Suppressor macrophage (primary cell): ENCODE data around the gene RNF148.

Experiments
- DNase-seq, 4 experiments: peaks; one replicate each; pipeline ENCODE4 v3.0.0-alpha.2; 2020 to 2022
- total RNA-seq, 17 experiments: gene quantifications; one replicate each; lab custom pipeline; 2026; ENCODE audit warnings: mixed read lengths in 6 of 17, inconsistent platforms in 3 of 17; lab: John Stamatoyannopoulos, UW

RNF148 gene, protein sequence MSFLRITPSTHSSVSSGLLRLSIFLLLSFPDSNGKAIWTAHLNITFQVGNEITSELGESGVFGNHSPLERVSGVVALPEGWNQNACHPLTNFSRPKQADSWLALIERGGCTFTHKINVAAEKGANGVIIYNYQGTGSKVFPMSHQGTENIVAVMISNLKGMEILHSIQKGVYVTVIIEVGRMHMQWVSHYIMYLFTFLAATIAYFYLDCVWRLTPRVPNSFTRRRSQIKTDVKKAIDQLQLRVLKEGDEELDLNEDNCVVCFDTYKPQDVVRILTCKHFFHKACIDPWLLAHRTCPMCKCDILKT
- total RNA-seq: 0 to 0.88 (median 0) reads per million in 17 experiments

DNA sequence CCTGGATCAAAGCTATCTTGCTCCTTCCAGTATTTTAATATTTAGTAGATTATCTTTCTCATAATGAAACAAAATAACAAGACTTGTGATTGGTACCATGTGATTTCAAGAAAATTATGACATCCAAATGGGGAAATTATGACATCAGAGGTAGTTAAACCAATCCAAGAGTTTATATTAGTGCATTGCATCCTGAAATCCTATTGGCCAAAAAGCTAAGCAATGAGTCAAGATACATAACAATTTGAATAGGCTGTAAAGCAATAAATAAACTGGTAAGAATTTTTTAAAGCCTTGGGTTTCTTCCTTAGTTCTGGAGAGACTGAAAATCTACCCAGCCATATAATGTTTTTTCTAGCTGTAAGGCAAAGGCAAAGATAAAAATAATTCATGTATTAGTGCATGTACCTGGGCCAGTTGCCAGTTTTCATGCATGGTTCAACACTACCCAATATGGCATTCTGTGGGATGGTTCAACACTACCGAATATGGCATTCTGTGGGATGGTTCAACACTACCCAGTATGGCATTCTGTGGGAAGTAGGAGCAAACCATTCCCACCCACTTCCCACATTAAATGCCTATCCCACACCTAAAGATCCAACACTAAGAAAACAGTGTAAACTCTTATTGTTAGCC lies at the start of gene RNF148:
Gene RNF148 (minus strand): TSS at position 51 of the 639 bp plus-strand sequence. CDS start 172 bp downstream, outside the sequence.
- no peak for DNase-seq

DNA sequence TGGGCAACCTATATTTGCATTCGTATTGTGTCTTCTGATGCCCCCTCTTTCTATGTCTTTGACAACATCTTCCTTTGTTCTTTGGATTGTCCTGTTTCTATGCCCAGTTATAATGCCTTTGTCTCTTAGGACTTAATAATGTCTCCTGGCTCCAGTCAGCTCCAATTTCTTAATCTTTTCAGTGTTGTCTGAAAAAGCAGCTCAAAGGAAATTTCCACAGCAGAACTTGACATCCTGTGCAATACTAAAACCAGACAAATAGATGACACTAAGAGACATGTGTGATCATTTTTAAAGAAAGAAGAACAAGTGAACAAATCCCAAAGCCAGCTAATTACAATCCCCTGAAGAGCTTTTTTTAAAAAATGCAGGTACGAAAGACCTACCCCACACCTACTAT lies 47.7 kb upstream of the RNF148 start:
- no peak for DNase-seq

DNA sequence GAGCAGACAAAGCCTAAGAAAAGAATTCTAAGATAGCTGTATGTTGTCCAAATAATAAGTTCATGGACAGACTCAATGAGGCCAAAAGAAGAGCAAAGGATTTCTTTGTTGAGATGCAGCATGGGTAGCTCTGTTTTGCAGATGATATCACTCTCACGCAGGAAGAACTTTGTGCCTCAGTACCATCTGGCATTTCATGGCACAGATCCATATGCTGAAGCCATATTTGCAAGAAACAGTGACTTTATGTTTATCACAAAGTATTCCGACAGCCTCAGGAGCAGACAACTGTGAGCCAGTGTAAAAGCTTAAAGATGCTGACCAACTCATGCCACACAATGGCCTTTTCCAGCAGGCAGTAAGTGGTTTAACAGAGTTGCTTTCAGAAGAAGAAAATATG lies 45.5 kb upstream of the RNF148 start:
- no peak for DNase-seq

GRCh38 chr7:122746948-122747347 lies 44.2 kb upstream of the RNF148 start:
- no peak for DNase-seq

- no peak for DNase-seq
Observed at GRCh38 chr7:122743211-122743610, 40.5 kb upstream of the RNF148 start.

GRCh38 chr7:122738947-122739346 lies 36.2 kb upstream of the RNF148 start:
- no peak for DNase-seq

GRCh38 chr7:122736183-122736582 lies 33.5 kb upstream of the RNF148 start:
- DNase-seq: no peak

DNA sequence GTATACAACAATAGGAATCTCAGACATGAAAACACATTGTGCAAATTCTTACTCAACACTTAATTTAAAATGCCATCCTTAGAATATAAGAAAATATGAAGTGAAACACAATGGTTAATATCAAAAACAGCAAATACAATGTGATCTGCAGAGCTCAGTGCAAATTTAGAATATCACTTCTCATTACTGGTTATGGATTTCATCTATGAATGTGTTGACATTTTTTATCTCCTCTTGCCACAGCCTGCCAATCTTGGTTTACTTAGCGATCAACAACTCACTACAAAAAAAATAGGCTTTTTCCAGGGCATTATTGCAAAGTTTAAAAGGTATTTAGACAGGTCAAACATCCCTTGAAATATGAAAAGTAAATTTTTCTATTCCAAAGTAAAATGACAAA lies 25.0 kb upstream of the RNF148 start:
- no peak for DNase-seq

GRCh38 chr7:122727354-122727753 lies 24.6 kb upstream of the RNF148 start:
- no peak for DNase-seq

DNA sequence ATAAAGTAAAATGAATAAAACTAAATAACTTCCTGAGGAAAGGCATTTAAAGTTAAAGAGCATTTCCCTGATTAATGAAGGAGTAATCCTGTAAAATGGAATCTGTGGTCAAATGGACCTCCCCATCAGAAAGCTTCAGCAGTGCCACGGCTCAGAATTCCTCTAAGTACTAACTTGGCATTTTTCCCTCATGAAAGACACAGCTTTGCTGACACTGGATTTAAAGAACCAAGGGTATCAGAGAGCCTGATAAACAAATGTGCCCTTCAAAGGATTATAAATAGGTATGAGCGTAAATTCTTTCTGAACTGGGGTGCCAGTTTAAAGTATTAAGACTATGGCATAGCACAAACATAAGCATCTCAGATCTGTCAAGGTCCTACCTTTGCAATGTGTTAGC lies 24.2 kb upstream of the RNF148 start:
- no peak for DNase-seq

DNA sequence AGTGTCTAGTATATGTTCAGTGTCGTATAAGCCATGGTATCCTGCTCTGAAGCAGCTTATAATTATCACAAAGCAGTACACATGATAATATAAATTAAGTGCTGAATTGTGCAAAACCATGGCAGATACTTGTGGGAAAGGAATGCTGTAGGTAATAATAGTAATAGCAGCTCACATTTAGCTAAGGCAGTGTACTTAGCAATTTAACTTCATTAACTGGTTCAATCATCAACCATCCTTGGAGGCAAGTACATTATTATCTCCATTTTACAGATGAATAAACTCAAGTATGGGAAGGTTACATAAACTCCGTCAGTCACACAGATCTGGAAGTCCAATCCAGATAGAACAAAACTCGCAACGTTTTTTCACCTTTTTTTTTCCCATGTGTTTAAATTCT lies 21.6 kb upstream of the RNF148 start:
- DNase-seq: no peak

GRCh38 chr7:122719010-122719578 lies 16.4 kb upstream of the RNF148 start:
- no peak for DNase-seq

- DNase-seq: no peak
Observed at GRCh38 chr7:122717356-122718089, 14.8 kb upstream of the RNF148 start.

- DNase-seq: no peak
Observed at GRCh38 chr7:122715183-122715582, 12.5 kb upstream of the RNF148 start.

DNA sequence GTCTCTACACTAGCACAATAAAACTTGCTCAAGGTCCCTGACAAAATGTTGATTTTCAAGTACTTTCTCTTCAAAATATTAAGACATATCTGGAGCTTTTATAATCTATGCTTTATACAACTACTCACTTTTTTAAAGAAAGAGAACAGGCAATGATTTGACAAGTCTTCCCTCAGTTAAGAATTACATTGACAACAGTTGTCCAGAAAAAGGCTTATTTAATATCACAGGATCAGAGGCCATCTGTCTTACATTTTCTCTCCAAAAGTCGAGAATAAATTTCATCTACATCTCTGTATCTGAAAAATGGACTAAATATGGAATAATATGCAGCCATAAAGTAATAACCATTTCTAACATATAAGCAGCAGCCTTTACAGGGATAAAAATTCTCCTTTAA lies 8.2 kb upstream of the RNF148 start:
- DNase-seq: no peak

DNA sequence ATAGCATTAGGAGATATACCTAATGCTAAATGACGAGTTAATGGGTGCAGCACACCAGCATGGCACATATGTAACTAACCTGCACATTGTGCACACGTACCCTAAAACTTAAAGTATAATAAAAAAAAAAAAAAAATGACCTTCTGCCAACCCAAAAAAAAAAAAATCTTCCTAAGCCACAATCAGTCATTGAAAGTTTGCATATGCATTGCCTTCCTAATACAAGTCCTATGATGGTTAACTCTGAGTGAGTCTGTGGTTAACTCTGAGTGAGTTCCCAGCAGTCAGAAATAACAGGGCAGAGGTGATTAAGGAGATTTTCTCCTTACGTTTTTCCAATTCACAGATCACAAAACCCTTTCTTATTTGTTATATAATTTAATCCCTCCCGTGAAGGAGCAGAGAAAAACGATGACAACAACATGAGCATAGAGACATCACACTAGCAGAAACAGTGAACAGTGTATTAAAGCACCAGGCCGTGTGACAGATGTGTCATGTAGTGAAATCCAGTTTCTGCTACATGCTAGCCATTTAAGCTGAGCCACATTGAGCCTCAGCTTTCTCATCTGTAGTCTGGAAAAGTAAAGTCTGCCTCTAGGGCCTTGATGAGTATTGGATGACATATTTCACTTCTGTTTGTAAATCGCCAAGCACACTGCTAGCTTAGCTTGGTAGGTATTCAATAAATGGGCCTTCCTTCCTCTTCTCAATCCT lies 7.4 kb upstream of the RNF148 start:
- no peak for DNase-seq

DNA sequence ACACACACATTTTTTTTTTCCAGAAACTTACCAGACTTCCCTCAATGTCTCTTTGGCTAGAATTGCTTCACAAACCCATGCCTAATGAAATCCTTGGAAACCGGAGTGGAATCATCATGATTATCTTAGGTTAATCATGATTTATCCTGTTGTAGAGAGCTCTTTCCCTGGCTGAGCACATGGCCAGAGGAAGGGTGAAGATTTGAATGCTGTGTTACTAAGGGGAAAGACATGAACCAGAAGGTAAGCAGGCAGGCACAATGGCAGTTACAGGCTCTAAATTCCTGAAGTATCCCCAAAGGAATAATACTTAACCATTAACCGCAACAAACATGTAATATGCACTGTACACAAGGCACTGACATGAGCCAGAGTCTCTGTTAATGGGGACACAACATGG lies 4.1 kb upstream of the RNF148 start:
- no peak for DNase-seq

DNA sequence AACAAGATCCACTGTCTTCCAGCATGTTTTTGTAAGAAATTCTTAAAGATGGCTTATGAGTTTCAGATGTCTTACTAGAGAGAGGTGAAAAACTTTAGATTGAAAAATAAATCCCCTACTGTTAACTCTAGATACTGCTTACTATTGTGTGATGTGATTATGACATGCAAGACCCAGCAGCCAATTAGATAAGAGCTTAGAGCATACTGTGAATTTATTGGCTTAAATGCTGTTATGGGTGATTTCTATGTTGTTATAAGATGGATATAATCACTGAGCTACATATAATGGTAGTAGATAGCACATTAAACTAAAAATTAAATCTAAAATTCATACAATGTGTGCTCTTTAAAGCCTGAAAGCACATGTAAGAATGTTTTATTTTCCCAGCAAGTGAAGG lies 3.7 kb downstream of the RNF148 start, which contains the start of gene RNF133:
Gene RNF133 (minus strand): TSS at position 101 of the 400 bp plus-strand sequence. CDS start 199 bp downstream, outside the sequence.
- DNase-seq: no peak

GRCh38 chr7:122695816-122696215 lies 6.9 kb downstream of the RNF148 start:
- no peak for DNase-seq

- no peak for DNase-seq
Observed at GRCh38 chr7:122694697-122695096, 8.0 kb downstream of the RNF148 start.

- DNase-seq: no peak
Observed at GRCh38 chr7:122692769-122693309, 9.9 kb downstream of the RNF148 start.

DNA sequence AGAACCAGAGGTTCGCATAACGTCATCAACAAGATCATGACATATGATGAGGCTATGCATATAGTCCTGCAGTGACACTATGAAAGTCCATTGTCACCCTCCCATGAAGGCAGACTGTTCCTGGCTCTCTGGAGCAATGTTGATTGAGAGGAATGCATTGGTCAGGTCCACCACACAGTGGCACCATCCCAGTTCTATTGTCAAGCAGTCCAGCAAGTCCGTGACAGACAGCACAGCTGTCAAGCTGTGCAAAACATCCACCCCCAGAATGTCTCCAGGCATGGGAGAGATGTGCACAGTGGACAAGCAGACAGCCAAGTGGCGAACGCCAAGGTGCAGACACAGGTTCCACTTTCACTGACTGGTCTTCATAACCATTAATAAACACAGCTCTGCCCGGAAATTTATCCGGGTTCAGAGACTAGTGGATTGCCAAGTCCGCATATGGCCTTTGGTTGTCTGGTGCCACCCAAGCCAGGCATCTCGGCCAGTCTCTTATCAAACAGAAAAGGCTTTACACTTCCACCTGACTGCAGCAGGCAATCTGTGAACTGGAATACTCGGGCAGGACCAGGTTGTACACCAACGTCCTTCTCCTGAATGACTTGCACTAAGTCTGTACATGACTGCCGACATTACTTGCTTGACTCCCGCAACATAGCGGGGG lies 11.0 kb downstream of the RNF148 start:
- DNase-seq: no peak
